ENCODE measurements around the gene MPV17.

DNA sequence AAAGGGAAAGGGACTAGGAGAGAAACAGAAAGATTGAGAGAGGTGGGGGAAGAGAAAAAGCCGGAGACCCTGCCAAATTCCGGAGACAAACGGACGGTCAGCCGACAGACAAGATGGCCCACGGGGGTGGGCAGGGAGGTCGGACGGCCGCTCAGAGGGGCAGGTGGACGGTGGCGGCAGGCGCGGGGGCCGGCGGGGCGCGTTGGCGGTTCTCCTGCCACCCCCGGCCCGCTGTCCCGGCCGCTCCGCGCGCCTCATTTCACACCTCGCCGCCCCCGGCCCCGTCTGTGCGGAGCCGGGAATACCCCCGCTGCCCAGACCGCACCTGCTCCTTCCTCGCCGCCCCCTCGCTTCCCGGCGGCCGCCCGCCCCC lies 61.0 kb downstream of the MPV17 start:
- no peak for TF ChIP-seq ZNF274 (CRISPR knock-in tag; IDR thresholded peaks at IDR 0.05)
- TF ChIP-seq MEIS1 (CRISPR knock-in tag; IDR thresholded peaks at IDR 0.05; ENCODE audit: borderline replicate concordance) = no peak
- no peak for TF ChIP-seq POLR2A (IDR thresholded peaks at IDR 0.05; ENCODE audit: insufficient read depth in 1 of 2, low read depth in 2 of 2, low read length in 2 of 2)
- TF ChIP-seq NR3C1 (CRISPR knock-in tag; IDR thresholded peaks at IDR 0.05) = no peak
- no peak for TF ChIP-seq CREB1 (IDR thresholded peaks at IDR 0.05)
- no peak for TF ChIP-seq CREB1 (CRISPR knock-in tag; IDR thresholded peaks at IDR 0.05)
- TF ChIP-seq ZNF431 (CRISPR knock-in tag; IDR thresholded peaks at IDR 0.05; ENCODE audit: borderline replicate concordance, low read depth) = no peak
- no peak for TF ChIP-seq GFI1 (CRISPR knock-in tag; IDR thresholded peaks at IDR 0.05; ENCODE audit: borderline replicate concordance)
- no peak for TF ChIP-seq ZNF614 (CRISPR knock-in tag; IDR thresholded peaks at IDR 0.05; ENCODE audit: borderline replicate concordance)

Data from HepG2 (cell line).